NCI-H128 (cell line): ENCODE results near the gene NTSR2.

ENCODE experiments used
- DNase-seq: peaks from one replicate; lab custom pipeline; 2025; ENCODE audit not compliant: unreplicated experiment; lab: John Stamatoyannopoulos, UW

The NTSR2 gene

GRCh38 chr2:11658208-11659114, 11.5 kb downstream of the NTSR2 start:
- no peak for DNase-seq

GRCh38 chr2:11657646-11658045, 12.3 kb downstream of the NTSR2 start:
- no peak for DNase-seq

GRCh38 chr2:11657195-11657594, 12.8 kb downstream of the NTSR2 start:
- DNase-seq = no peak

- no peak for DNase-seq
These were observed 13.3 kb downstream of the NTSR2 start for GRCh38 chr2:11656671-11657101.

- no peak for DNase-seq
These were observed 13.7 kb downstream of the NTSR2 start for GRCh38 chr2:11656252-11656651.

GRCh38 chr2:11655495-11655894, 14.5 kb downstream of the NTSR2 start:
- DNase-seq = no peak

- no peak for DNase-seq
These were observed 17.4 kb downstream of the NTSR2 start for GRCh38 chr2:11652553-11652952.

GRCh38 chr2:11651856-11652548, 18.0 kb downstream of the NTSR2 start:
- DNase-seq = no peak

GRCh38 chr2:11649093-11649492, 20.9 kb downstream of the NTSR2 start:
- no peak for DNase-seq

- no peak for DNase-seq
These were observed 22.0 kb downstream of the NTSR2 start for GRCh38 chr2:11647834-11648600.

- no peak for DNase-seq
These were observed 23.5 kb downstream of the NTSR2 start for GRCh38 chr2:11646530-11646929.

GRCh38 chr2:11644293-11644692, 25.7 kb downstream of the NTSR2 start:
- no peak for DNase-seq

- DNase-seq = no peak
These were observed 27.0 kb downstream of the NTSR2 start for GRCh38 chr2:11642972-11643371.

- DNase-seq = no peak
These were observed 29.9 kb downstream of the NTSR2 start for GRCh38 chr2:11640132-11640531.

GRCh38 chr2:11639503-11639902, 30.5 kb downstream of the NTSR2 start:
- no peak for DNase-seq

GRCh38 chr2:11637546-11637945, 32.4 kb downstream of the NTSR2 start:
- DNase-seq = no peak

- no peak for DNase-seq
These were observed 33.3 kb downstream of the NTSR2 start for GRCh38 chr2:11636593-11637295.

- no peak for DNase-seq
These were observed 34.9 kb downstream of the NTSR2 start for GRCh38 chr2:11635141-11635540.

GRCh38 chr2:11634584-11634983, 35.4 kb downstream of the NTSR2 start:
- DNase-seq = no peak

GRCh38 chr2:11633923-11634478, 36.0 kb downstream of the NTSR2 start:
- no peak for DNase-seq

GRCh38 chr2:11631462-11631861, 38.5 kb downstream of the NTSR2 start:
- no peak for DNase-seq
